BLaER1 treated with 17β-estradiol and CSF1 and Interleukin-3, amounts not matched to agents 10 nM and 100 nM (cell line): ENCODE results near the gene VRK3.

Experiments
- H3K27ac ChIP-seq, 11 experiments: shearing (Covaris generic); formaldehyde crosslinking; 2 replicates each; pipeline ENCODE4 v1.8.1; 2022
- H3K27me3 ChIP-seq, 11 experiments: shearing (Covaris generic); formaldehyde crosslinking; 2 replicates each; pipeline ENCODE4 v1.8.1; 2022
- H3K36me3 ChIP-seq, 11 experiments: shearing (Covaris generic); formaldehyde crosslinking; 2 replicates each; pipeline ENCODE4 v1.8.1; 2022
- H3K4me1 ChIP-seq, 10 experiments: shearing (Covaris generic); formaldehyde crosslinking; 2 replicates each; pipeline ENCODE4 v1.8.1; 2022
- H3K4me2 ChIP-seq, 11 experiments: shearing (Covaris generic); formaldehyde crosslinking; 2 replicates each; pipeline ENCODE4 v1.8.1; 2022
- H3K4me3 ChIP-seq, 10 experiments: shearing (Covaris generic); formaldehyde crosslinking; 2 replicates each; pipeline ENCODE4 v1.8.1; 2022
- H3K9ac ChIP-seq, 11 experiments: shearing (Covaris generic); formaldehyde crosslinking; 2 replicates each; pipeline ENCODE4 v1.8.1; 2022
- H3K9me3 ChIP-seq, 11 experiments: shearing (Covaris generic); formaldehyde crosslinking; replicated peaks in 1 of 11; 2 replicates each; pipeline ENCODE4 v1.8.1; 2022
- H4K20me1 ChIP-seq, 11 experiments: shearing (Covaris generic); formaldehyde crosslinking; 2 replicates each; pipeline ENCODE4 v1.8.1; 2022
- Cebpa-rat ChIP-seq, 11 experiments: shearing (Covaris generic); IDR thresholded peaks; 2 replicates each; pipeline ENCODE4 v1.8.1; 2022

The VRK3 gene

GRCh38 chr19:50024719-50025021 is 502 bp downstream of the VRK3 start:
- peak overlapping the region; percentile 71 to 89 (median 85) for H3K27ac ChIP-seq
- no peak for TF ChIP-seq Cebpa-rat (IDR thresholded peaks at IDR 0.05)
- peaks cover 26 to 74% (median 50%) of the 10 kb centered on the region in 11 experiments; a peak in 20 of 22 replicates for H4K20me1 ChIP-seq

GRCh38 chr19:50022823-50023222 is 2.3 kb downstream of the VRK3 start:
- no peak for TF ChIP-seq Cebpa-rat (IDR thresholded peaks at IDR 0.05)
- Histone ChIP-seq H4K20me1 (peaks cover 26 to 67% (median 54%) of the 10 kb centered on the region in 11 experiments; a peak in 20 of 22 replicates), H3K4me2 (peak overlapping the region in 6 of 11 experiments; percentile 84 to 95 (median 88); a peak in 6 of 22 replicates), H3K27me3 (no peaks in the 10 kb centered on the region), H3K9ac (peak overlapping the region in 2 of 11 experiments; percentile 10 to 90; a peak in 1 of 22 replicates), H3K27ac (no peak overlapping the region), H3K4me3 (no peak overlapping the region), H3K4me1 (peaks cover 28 to 40% (median 37%) of the 10 kb centered on the region in 10 experiments), H3K36me3 (peaks cover 25 to 58% (median 42%) of the 10 kb centered on the region in 11 experiments), H3K9me3 (peaks cover 0 to 9% (median 0%) of the 10 kb centered on the region in 11 experiments; a peak in 5 of 22 replicates)

More at GRCh38 chr19:50024719-50025021, 502 bp downstream of the VRK3 start:
- H3K36me3 ChIP-seq, result peaks cover 22 to 58% (median 35%) of the 10 kb centered on the region in 11 experiments
- H3K27me3 ChIP-seq, result no peaks in the 10 kb centered on the region
- H3K4me1 ChIP-seq, result peaks cover 28 to 44% (median 38%) of the 10 kb centered on the region in 10 experiments
- H3K4me2 ChIP-seq, result peak overlapping the region; percentile 84 to 95 (median 90)
- H3K9me3 ChIP-seq, result peaks cover 0 to 9% (median 0%) of the 10 kb centered on the region in 11 experiments; a peak in 5 of 22 replicates
- H3K9ac ChIP-seq, result peak overlapping the region; percentile 78 to 93 (median 88)
- peak overlapping the region; percentile 73 to 96 (median 87) for H3K4me3 ChIP-seq

GRCh38 chr19:50020481-50020880 is 4.7 kb downstream of the VRK3 start:
- Histone ChIP-seq H3K36me3 (peaks cover 49 to 71% (median 61%) of the 10 kb centered on the region in 11 experiments), H3K4me2 (no peak overlapping the region), H3K4me3 (no peak overlapping the region), H3K4me1 (peaks cover 14 to 21% (median 20%) of the 10 kb centered on the region in 10 experiments), H4K20me1 (peaks cover 31 to 86% (median 61%) of the 10 kb centered on the region in 11 experiments; a peak in 20 of 22 replicates), H3K27me3 (no peaks in the 10 kb centered on the region), H3K9ac (no peak overlapping the region), H3K27ac (no peak overlapping the region), H3K9me3 (no peaks in the 10 kb centered on the region)
- TF ChIP-seq Cebpa-rat (IDR thresholded peaks at IDR 0.05), result no peak

GRCh38 chr19:50016225-50016807 is 8.9 kb downstream of the VRK3 start:
- Histone ChIP-seq H3K27ac (no peak overlapping the region), H3K9ac (no peak overlapping the region), H3K27me3 (no peaks in the 10 kb centered on the region), H3K4me3 (no peak overlapping the region), H4K20me1 (peaks cover 12 to 85% (median 36%) of the 10 kb centered on the region in 11 experiments; a peak in 20 of 22 replicates), H3K4me2 (no peak overlapping the region), H3K36me3 (peaks cover 85 to 100% (median 96%) of the 10 kb centered on the region in 11 experiments), H3K4me1 (no peaks in the 10 kb centered on the region), H3K9me3 (no peaks in the 10 kb centered on the region)
- no peak for TF ChIP-seq Cebpa-rat (IDR thresholded peaks at IDR 0.05)

- Histone ChIP-seq H3K36me3 (peaks cover 79 to 97% (median 90%) of the 10 kb centered on the region in 11 experiments), H4K20me1 (peaks cover 30 to 91% (median 58%) of the 10 kb centered on the region in 11 experiments)
- TF ChIP-seq Cebpa-rat (IDR thresholded peaks at IDR 0.05), result no peak
Observed at GRCh38 chr19:50008532-50008931, 16.6 kb downstream of the VRK3 start.

GRCh38 chr19:50007947-50008346 is 17.2 kb downstream of the VRK3 start:
- H3K36me3 ChIP-seq, result peaks cover 79 to 97% (median 90%) of the 10 kb centered on the region in 11 experiments
- no peak for TF ChIP-seq Cebpa-rat (IDR thresholded peaks at IDR 0.05)
- H3K4me2 ChIP-seq, result no peak overlapping the region
- no peak overlapping the region for H3K4me3 ChIP-seq
- H3K27ac ChIP-seq, result no peak overlapping the region
- H3K9ac ChIP-seq, result no peak overlapping the region
- H4K20me1 ChIP-seq, result peaks cover 36 to 91% (median 64%) of the 10 kb centered on the region in 11 experiments
- no peaks in the 10 kb centered on the region for H3K9me3 ChIP-seq
- no peaks in the 10 kb centered on the region for H3K27me3 ChIP-seq
- H3K4me1 ChIP-seq, result peaks cover 24 to 30% (median 28%) of the 10 kb centered on the region in 10 experiments

More at GRCh38 chr19:50008532-50008931, 16.6 kb downstream of the VRK3 start:
- H3K27ac ChIP-seq, result no peak overlapping the region
- peaks cover 19 to 24% (median 22%) of the 10 kb centered on the region in 10 experiments for H3K4me1 ChIP-seq
- H3K9ac ChIP-seq, result no peak overlapping the region
- H3K4me2 ChIP-seq, result no peak overlapping the region
- no peak overlapping the region for H3K4me3 ChIP-seq
- no peaks in the 10 kb centered on the region for H3K27me3 ChIP-seq
- no peaks in the 10 kb centered on the region for H3K9me3 ChIP-seq

GRCh38 chr19:50007170-50007569 is 18.0 kb downstream of the VRK3 start:
- peaks cover 81 to 97% (median 93%) of the 10 kb centered on the region in 11 experiments for H3K36me3 ChIP-seq
- TF ChIP-seq Cebpa-rat (IDR thresholded peaks at IDR 0.05), result no peak
- H3K27ac ChIP-seq, result no peak overlapping the region
- no peaks in the 10 kb centered on the region for H3K9me3 ChIP-seq
- H3K4me2 ChIP-seq, result no peak overlapping the region
- no peaks in the 10 kb centered on the region for H3K27me3 ChIP-seq
- no peak overlapping the region for H3K9ac ChIP-seq
- H3K4me3 ChIP-seq, result no peak overlapping the region
- peaks cover 43 to 92% (median 72%) of the 10 kb centered on the region in 11 experiments for H4K20me1 ChIP-seq
- H3K4me1 ChIP-seq, result peaks cover 24 to 34% (median 30%) of the 10 kb centered on the region in 10 experiments

GRCh38 chr19:50005428-50005827 is 19.7 kb downstream of the VRK3 start:
- no peak for TF ChIP-seq Cebpa-rat (IDR thresholded peaks at IDR 0.05)
- peak overlapping the region in 2 of 11 experiments; percentile 48; a peak in 2 of 22 replicates for H3K9ac ChIP-seq
- H3K9me3 ChIP-seq, result no peaks in the 10 kb centered on the region
- peak overlapping the region in 10 of 11 experiments; percentile 69 to 92 (median 82); a peak in 16 of 22 replicates for H3K4me2 ChIP-seq
- peaks cover 53 to 94% (median 78%) of the 10 kb centered on the region in 11 experiments for H4K20me1 ChIP-seq
- no peak overlapping the region for H3K4me3 ChIP-seq
- no peak overlapping the region; a peak in 1 of 22 replicates for H3K27ac ChIP-seq
- H3K4me1 ChIP-seq, result peaks cover 25 to 51% (median 37%) of the 10 kb centered on the region in 10 experiments
- H3K36me3 ChIP-seq, result peaks cover 86 to 97% (median 94%) of the 10 kb centered on the region in 11 experiments
- no peaks in the 10 kb centered on the region for H3K27me3 ChIP-seq

GRCh38 chr19:50003810-50004419 is 21.3 kb downstream of the VRK3 start:
- Histone ChIP-seq H3K36me3 (peaks cover 91 to 99% (median 96%) of the 10 kb centered on the region in 11 experiments), H3K4me3 (peak overlapping the region in 2 of 10 experiments; percentile 32 to 47; a peak in 5 of 20 replicates), H4K20me1 (peaks cover 53 to 98% (median 79%) of the 10 kb centered on the region in 11 experiments), H3K9ac (peak overlapping the region in 9 of 11 experiments; percentile 2 to 56 (median 48); a peak in 10 of 22 replicates), H3K4me2 (peak overlapping the region; percentile 57 to 92 (median 82)), H3K27ac (peak overlapping the region in 7 of 11 experiments; percentile 21 to 60 (median 46); a peak in 12 of 22 replicates), H3K4me1 (peaks cover 25 to 52% (median 37%) of the 10 kb centered on the region in 10 experiments), H3K27me3 (no peaks in the 10 kb centered on the region), H3K9me3 (no peaks in the 10 kb centered on the region)
- no peak for TF ChIP-seq Cebpa-rat (IDR thresholded peaks at IDR 0.05)
